ENCODE measurements around the gene EPHA1.

EPHA1 gene

GRCh38 chr7:143452495-143452894 lies 43.8 kb upstream of the EPHA1 start:
- ChIA-PET CTCF (no interaction called here), POLR2A (no interaction called here)
- no peak for DNase-seq
- Histone ChIP-seq H3K4me3 (ENCODE audit: control insufficient read depth in 1 of 7, extremely low read depth in 1 of 7, insufficient read depth in 4 of 7, low read depth in 2 of 7, low read length in 6 of 7) (no peak overlapping the region), H3K36me3 (ENCODE audit: control insufficient read depth in 4 of 4, insufficient read depth in 4 of 4, low read length in 3 of 4) (no peaks in the 10 kb centered on the region), H3K27ac (ENCODE audit: insufficient read depth in 1 of 2, low read depth in 1 of 2, low read length in 2 of 2, poor library complexity in 1 of 2, severe bottlenecking in 2 of 2) (no peak overlapping the region), H3K9me3 (ENCODE audit: control extremely low read depth in 1 of 5, control insufficient read depth in 4 of 5, insufficient read depth in 2 of 5, low read depth in 1 of 5, low read length in 4 of 5) (no peaks in the 10 kb centered on the region), H3K27me3 (replicated peaks in 2 of 5; ENCODE audit: control insufficient read depth in 4 of 5, insufficient read depth in 5 of 5, low read length in 4 of 5) (no peaks in the 10 kb centered on the region), H3K4me1 (ENCODE audit: control extremely low read depth in 1 of 4, control insufficient read depth in 4 of 4, insufficient read depth in 4 of 4, low read length in 3 of 4) (no peaks in the 10 kb centered on the region)
- WGBS (ENCODE audit: insufficient coverage), result 90% methylated on average over 1 of the region's 2 CpGs

GRCh38 chr7:143451746-143452145 lies 43.1 kb upstream of the EPHA1 start:
- WGBS (ENCODE audit: insufficient coverage), result 83% methylated on average over 1 of the region's 1 CpG
- H3K36me3 ChIP-seq (ENCODE audit: control insufficient read depth in 4 of 4, insufficient read depth in 4 of 4, low read length in 3 of 4), result no peaks in the 10 kb centered on the region
- no peak for DNase-seq
- no peak overlapping the region for H3K27ac ChIP-seq (ENCODE audit: insufficient read depth in 1 of 2, low read depth in 1 of 2, low read length in 2 of 2, poor library complexity in 1 of 2, severe bottlenecking in 2 of 2)
- ChIA-PET POLR2A (interaction anchor here (0.7 kb wide), 1 partner anchor 20 kb away, joined by 3 read pairs; no protein-coding TSS in a partner anchor), CTCF (no interaction called here)
- no peak overlapping the region for H3K4me3 ChIP-seq (ENCODE audit: control insufficient read depth in 1 of 7, extremely low read depth in 1 of 7, insufficient read depth in 4 of 7, low read depth in 2 of 7, low read length in 6 of 7)
- H3K4me1 ChIP-seq (ENCODE audit: control extremely low read depth in 1 of 4, control insufficient read depth in 4 of 4, insufficient read depth in 4 of 4, low read length in 3 of 4), result no peaks in the 10 kb centered on the region
- no peaks in the 10 kb centered on the region for H3K27me3 ChIP-seq (replicated peaks in 2 of 5; ENCODE audit: control insufficient read depth in 4 of 5, insufficient read depth in 5 of 5, low read length in 4 of 5)
- H3K9me3 ChIP-seq (ENCODE audit: control extremely low read depth in 1 of 5, control insufficient read depth in 4 of 5, insufficient read depth in 2 of 5, low read depth in 1 of 5, low read length in 4 of 5), result no peaks in the 10 kb centered on the region

GRCh38 chr7:143451122-143451521 lies 42.5 kb upstream of the EPHA1 start:
- Histone ChIP-seq H3K4me3 (ENCODE audit: control insufficient read depth in 1 of 7, extremely low read depth in 1 of 7, insufficient read depth in 4 of 7, low read depth in 2 of 7, low read length in 6 of 7) (no peak overlapping the region), H3K4me1 (ENCODE audit: control extremely low read depth in 1 of 4, control insufficient read depth in 4 of 4, insufficient read depth in 4 of 4, low read length in 3 of 4) (no peaks in the 10 kb centered on the region), H3K9me3 (ENCODE audit: control extremely low read depth in 1 of 5, control insufficient read depth in 4 of 5, insufficient read depth in 2 of 5, low read depth in 1 of 5, low read length in 4 of 5) (no peaks in the 10 kb centered on the region), H3K27ac (ENCODE audit: insufficient read depth in 1 of 2, low read depth in 1 of 2, low read length in 2 of 2, poor library complexity in 1 of 2, severe bottlenecking in 2 of 2) (no peak overlapping the region), H3K27me3 (replicated peaks in 2 of 5; ENCODE audit: control insufficient read depth in 4 of 5, insufficient read depth in 5 of 5, low read length in 4 of 5) (no peaks in the 10 kb centered on the region), H3K36me3 (ENCODE audit: control insufficient read depth in 4 of 4, insufficient read depth in 4 of 4, low read length in 3 of 4) (no peaks in the 10 kb centered on the region)
- DNase-seq, result no peak
- ChIA-PET CTCF (no interaction called here), POLR2A (interaction anchor here (0.7 kb wide), 1 partner anchor 19 kb away, joined by 3 read pairs; no protein-coding TSS in a partner anchor)

GRCh38 chr7:143449793-143450192 lies 41.1 kb upstream of the EPHA1 start:
- H3K36me3 ChIP-seq (ENCODE audit: control insufficient read depth in 4 of 4, insufficient read depth in 4 of 4, low read length in 3 of 4), result no peaks in the 10 kb centered on the region
- no peaks in the 10 kb centered on the region for H3K9me3 ChIP-seq (ENCODE audit: control extremely low read depth in 1 of 5, control insufficient read depth in 4 of 5, insufficient read depth in 2 of 5, low read depth in 1 of 5, low read length in 4 of 5)
- H3K4me1 ChIP-seq (ENCODE audit: control extremely low read depth in 1 of 4, control insufficient read depth in 4 of 4, insufficient read depth in 4 of 4, low read length in 3 of 4), result no peaks in the 10 kb centered on the region
- no peak for DNase-seq
- CTCF ChIA-PET, result no interaction called here
- no peak overlapping the region for H3K27ac ChIP-seq (ENCODE audit: insufficient read depth in 1 of 2, low read depth in 1 of 2, low read length in 2 of 2, poor library complexity in 1 of 2, severe bottlenecking in 2 of 2)
- POLR2A ChIA-PET, result no interaction called here
- H3K4me3 ChIP-seq (ENCODE audit: control insufficient read depth in 1 of 7, extremely low read depth in 1 of 7, insufficient read depth in 4 of 7, low read depth in 2 of 7, low read length in 6 of 7), result no peak overlapping the region
- WGBS (ENCODE audit: insufficient coverage), result no CpG with 5 or more reads among the region's 3 CpGs
- H3K27me3 ChIP-seq (replicated peaks in 2 of 5; ENCODE audit: control insufficient read depth in 4 of 5, insufficient read depth in 5 of 5, low read length in 4 of 5), result no peaks in the 10 kb centered on the region

- CTCF ChIA-PET, result no interaction called here
- no peaks in the 10 kb centered on the region for H3K9me3 ChIP-seq (ENCODE audit: control extremely low read depth in 1 of 5, control insufficient read depth in 4 of 5, insufficient read depth in 2 of 5, low read depth in 1 of 5, low read length in 4 of 5)
- no peak for DNase-seq
- H3K27me3 ChIP-seq (replicated peaks in 2 of 5; ENCODE audit: control insufficient read depth in 4 of 5, insufficient read depth in 5 of 5, low read length in 4 of 5), result no peaks in the 10 kb centered on the region
- no peak overlapping the region for H3K27ac ChIP-seq (ENCODE audit: insufficient read depth in 1 of 2, low read depth in 1 of 2, low read length in 2 of 2, poor library complexity in 1 of 2, severe bottlenecking in 2 of 2)
- no peaks in the 10 kb centered on the region for H3K4me1 ChIP-seq (ENCODE audit: control extremely low read depth in 1 of 4, control insufficient read depth in 4 of 4, insufficient read depth in 4 of 4, low read length in 3 of 4)
- POLR2A ChIA-PET, result no interaction called here
- WGBS (ENCODE audit: insufficient coverage), result 92% methylated on average over 5 of the region's 5 CpGs
- H3K36me3 ChIP-seq (ENCODE audit: control insufficient read depth in 4 of 4, insufficient read depth in 4 of 4, low read length in 3 of 4), result no peaks in the 10 kb centered on the region
- no peak overlapping the region for H3K4me3 ChIP-seq (ENCODE audit: control insufficient read depth in 1 of 7, extremely low read depth in 1 of 7, insufficient read depth in 4 of 7, low read depth in 2 of 7, low read length in 6 of 7)
Observed at GRCh38 chr7:143448429-143448828, 39.8 kb upstream of the EPHA1 start.

GRCh38 chr7:143447466-143447865 lies 38.8 kb upstream of the EPHA1 start:
- H3K4me1 ChIP-seq (ENCODE audit: control extremely low read depth in 1 of 4, control insufficient read depth in 4 of 4, insufficient read depth in 4 of 4, low read length in 3 of 4), result no peaks in the 10 kb centered on the region
- H3K27me3 ChIP-seq (replicated peaks in 2 of 5; ENCODE audit: control insufficient read depth in 4 of 5, insufficient read depth in 5 of 5, low read length in 4 of 5), result no peaks in the 10 kb centered on the region
- no peak overlapping the region for H3K27ac ChIP-seq (ENCODE audit: insufficient read depth in 1 of 2, low read depth in 1 of 2, low read length in 2 of 2, poor library complexity in 1 of 2, severe bottlenecking in 2 of 2)
- ChIA-PET POLR2A (no interaction called here), CTCF (no interaction called here)
- WGBS (ENCODE audit: insufficient coverage), result 100% methylated on average over 1 of the region's 3 CpGs
- H3K9me3 ChIP-seq (ENCODE audit: control extremely low read depth in 1 of 5, control insufficient read depth in 4 of 5, insufficient read depth in 2 of 5, low read depth in 1 of 5, low read length in 4 of 5), result no peaks in the 10 kb centered on the region
- H3K36me3 ChIP-seq (ENCODE audit: control insufficient read depth in 4 of 4, insufficient read depth in 4 of 4, low read length in 3 of 4), result no peaks in the 10 kb centered on the region
- DNase-seq, result no peak
- no peak overlapping the region for H3K4me3 ChIP-seq (ENCODE audit: control insufficient read depth in 1 of 7, extremely low read depth in 1 of 7, insufficient read depth in 4 of 7, low read depth in 2 of 7, low read length in 6 of 7)

- H3K4me1 ChIP-seq (ENCODE audit: control extremely low read depth in 1 of 4, control insufficient read depth in 4 of 4, insufficient read depth in 4 of 4, low read length in 3 of 4), result no peaks in the 10 kb centered on the region
- H3K36me3 ChIP-seq (ENCODE audit: control insufficient read depth in 4 of 4, insufficient read depth in 4 of 4, low read length in 3 of 4), result no peaks in the 10 kb centered on the region
- ChIA-PET POLR2A (no interaction called here), CTCF (interaction anchor here (1.5 kb wide), 1 partner anchor 9 kb away, joined by 3 read pairs; no protein-coding TSS in a partner anchor)
- no CpG with 5 or more reads among the region's 1 CpG for WGBS (ENCODE audit: insufficient coverage)
- no peak overlapping the region for H3K4me3 ChIP-seq (ENCODE audit: control insufficient read depth in 1 of 7, extremely low read depth in 1 of 7, insufficient read depth in 4 of 7, low read depth in 2 of 7, low read length in 6 of 7)
- H3K27ac ChIP-seq (ENCODE audit: insufficient read depth in 1 of 2, low read depth in 1 of 2, low read length in 2 of 2, poor library complexity in 1 of 2, severe bottlenecking in 2 of 2), result no peak overlapping the region
- DNase-seq, result no peak
- no peaks in the 10 kb centered on the region for H3K27me3 ChIP-seq (replicated peaks in 2 of 5; ENCODE audit: control insufficient read depth in 4 of 5, insufficient read depth in 5 of 5, low read length in 4 of 5)
- no peaks in the 10 kb centered on the region for H3K9me3 ChIP-seq (ENCODE audit: control extremely low read depth in 1 of 5, control insufficient read depth in 4 of 5, insufficient read depth in 2 of 5, low read depth in 1 of 5, low read length in 4 of 5)
Observed at GRCh38 chr7:143444785-143445184, 36.1 kb upstream of the EPHA1 start.

Measured in common myeloid progenitor, CD34-positive (primary cell).